GM21529 (cell line): Measurements from ENCODE around the gene LRIG1.

ENCODE experiments used
- ATAC-seq: cut with Tn5 transposase; IDR thresholded peaks from one replicate; pipeline ENCODE4 v1.9.1; 2021; ENCODE audit not compliant: unreplicated experiment

LRIG1 gene

GRCh38 chr3:66404903-66405700 lies 95.7 kb downstream of the LRIG1 start:
- ATAC-seq: no peak

- ATAC-seq: no peak
These were observed 96.6 kb downstream of the LRIG1 start for GRCh38 chr3:66404197-66404596.

- no peak for ATAC-seq
These were observed 97.4 kb downstream of the LRIG1 start for GRCh38 chr3:66403323-66403990.

GRCh38 chr3:66402596-66403290 lies 98.1 kb downstream of the LRIG1 start:
- ATAC-seq: no peak

GRCh38 chr3:66401675-66402491 lies 98.9 kb downstream of the LRIG1 start:
- ATAC-seq: no peak

- no peak for ATAC-seq
These were observed 99.7 kb downstream of the LRIG1 start for GRCh38 chr3:66401157-66401550.

GRCh38 chr3:66400411-66401156 lies 100.2 kb downstream of the LRIG1 start:
- ATAC-seq: no peak

GRCh38 chr3:66399529-66400232 lies 101.1 kb downstream of the LRIG1 start:
- ATAC-seq: no peak

GRCh38 chr3:66398228-66399025 lies 102.4 kb downstream of the LRIG1 start:
- no peak for ATAC-seq

GRCh38 chr3:66397745-66398144 lies 103.1 kb downstream of the LRIG1 start:
- no peak for ATAC-seq

GRCh38 chr3:66396888-66397287 lies 103.9 kb downstream of the LRIG1 start:
- ATAC-seq: no peak

- no peak for ATAC-seq
These were observed 104.6 kb downstream of the LRIG1 start for GRCh38 chr3:66396161-66396760.

- no peak for ATAC-seq
These were observed 105.2 kb downstream of the LRIG1 start for GRCh38 chr3:66395635-66396034.

GRCh38 chr3:66394753-66395249 lies 106.0 kb downstream of the LRIG1 start:
- ATAC-seq: no peak

- peak; percentile 84 for ATAC-seq
These were observed 106.6 kb downstream of the LRIG1 start for GRCh38 chr3:66394019-66394752.

- peak; percentile 2 for ATAC-seq
These were observed 107.4 kb downstream of the LRIG1 start for GRCh38 chr3:66393333-66394005.

- ATAC-seq: no peak
These were observed 107.9 kb downstream of the LRIG1 start for GRCh38 chr3:66392966-66393332.
